IMR-90 (cell line): Measurements from ENCODE around the gene FARP1. TPM values are rescaled to one million over a fixed set of nuclear protein-coding genes. Genes with fewer than 3 reads are reported as not detected.

Experiments used
- ATAC-seq: fragments of 200-7000 bp; cut with Tn5 transposase; 2 replicates; pipeline ENCODE4 v1.9.1; 2020; ENCODE audit warnings: low read depth, mild to moderate bottlenecking, moderate library complexity
- BruUV-seq: library from RNA; stranded (reverse); fragments of 400-500 nt; replicated peaks from 2 replicates; lab custom pipeline; 2021; lab: Mats Ljungman, UMichigan
- CTCF ChIA-PET: fragments of 300-600 bp; formaldehyde crosslinking; extraction: SDS; loops from one replicate; lab custom pipeline; 2021; ENCODE audit warnings: antibody characterized with exemption; lab: Yijun Ruan, JAX
- POLR2A ChIA-PET: fragments of 300-600 bp; sonication (Branson Sonifier 250); formaldehyde crosslinking; loops from one replicate; lab custom pipeline; 2022; ENCODE audit warnings: antibody characterized with exemption; ENCODE audit not compliant: unreplicated experiment; lab: Charles Lee
- DNase-seq: peaks from one replicate; pipeline ENCODE4 v3.0.0; 2013
- H2AFZ ChIP-seq: replicated peaks from 2 replicates; pipeline ENCODE3; 2013; ENCODE audit warnings: low read length, mild to moderate bottlenecking; ENCODE audit not compliant: poor library complexity
- H2AK5ac ChIP-seq: 2 replicates; pipeline ENCODE4 v1.6.1; 2013; ENCODE audit warnings: low read depth, low read length, inconsistent platforms
- H2AK9ac ChIP-seq: replicated peaks from 2 replicates; pipeline ENCODE3; 2013; ENCODE audit warnings: mild to moderate bottlenecking, low read depth, low read length, moderate library complexity; ENCODE audit not compliant: poor library complexity
- H2BK120ac ChIP-seq: 2 replicates; pipeline ENCODE4 v1.6.1; 2013; ENCODE audit warnings: low read depth, low read length, inconsistent platforms
- H2BK15ac ChIP-seq: 3 replicates; pipeline ENCODE4 v1.6.1; 2013; ENCODE audit warnings: low read depth, low read length, inconsistent platforms
- H2BK20ac ChIP-seq: 2 replicates; pipeline ENCODE4 v1.6.1; 2013; ENCODE audit warnings: low read depth, mild to moderate bottlenecking, inconsistent platforms, low read length, moderate library complexity
- H2BK5ac ChIP-seq: 2 replicates; pipeline ENCODE4 v1.6.1; 2013; ENCODE audit warnings: mild to moderate bottlenecking, low read depth, low read length, inconsistent platforms; ENCODE audit not compliant: poor library complexity, severe bottlenecking
- H3K14ac ChIP-seq: replicated peaks from 2 replicates; pipeline ENCODE4 v1.6.1; 2013; ENCODE audit warnings: low read depth, low read length, inconsistent platforms
- H3K18ac ChIP-seq: 2 replicates; pipeline ENCODE4 v1.6.1; 2013; ENCODE audit warnings: low read depth, low read length, control low read depth
- H3K23ac ChIP-seq: 2 replicates; pipeline ENCODE4 v1.6.1; 2013; ENCODE audit warnings: low read depth, low read length, inconsistent platforms
- H3K27ac ChIP-seq: 2 replicates; pipeline ENCODE4 v1.5.1; 2013; ENCODE audit warnings: mild to moderate bottlenecking, control low read depth, low read length; ENCODE audit not compliant: insufficient read depth
- H3K27me3 ChIP-seq: 2 replicates; pipeline ENCODE4 v1.6.1; 2013; ENCODE audit warnings: low read length; ENCODE audit not compliant: control insufficient read depth, insufficient read depth
- H3K36me3 ChIP-seq: 2 replicates; pipeline ENCODE4 v1.6.1; 2013; ENCODE audit warnings: low read length, mixed read lengths; ENCODE audit not compliant: control insufficient read depth, insufficient read depth
- H3K4ac ChIP-seq: 2 replicates; pipeline ENCODE4 v1.6.1; 2013; ENCODE audit warnings: low read depth, low read length, inconsistent platforms
- H3K4me1 ChIP-seq: 2 replicates; pipeline ENCODE4 v1.6.1; 2013; ENCODE audit warnings: low read length, mixed read lengths; ENCODE audit not compliant: control insufficient read depth, insufficient read depth
- H3K4me2 ChIP-seq: 2 replicates; pipeline ENCODE4 v1.6.1; 2013; ENCODE audit warnings: low read depth, mild to moderate bottlenecking, control low read depth, low read length, moderate library complexity
- H3K4me3 ChIP-seq: 2 replicates; pipeline ENCODE4 v1.5.1; 2013; ENCODE audit warnings: low read depth, mild to moderate bottlenecking, control low read depth, low read length, moderate library complexity; ENCODE audit not compliant: insufficient read depth
- H3K56ac ChIP-seq: 2 replicates; pipeline ENCODE4 v1.6.1; 2013; ENCODE audit warnings: low read length, inconsistent platforms; ENCODE audit not compliant: insufficient read depth; ENCODE audit errors: extremely low read depth
- H3K79me1 ChIP-seq, 2 experiments: 2 replicates each; pipeline ENCODE4 v1.6.1; 2013; ENCODE audit warnings: low read length in 2 of 2, inconsistent platforms in 1 of 2, low read depth in 1 of 2
- H3K9ac ChIP-seq: 2 replicates; pipeline ENCODE4 v1.6.1; 2013; ENCODE audit warnings: low read depth, low read length, control low read depth
- H3K9me1 ChIP-seq: 2 replicates; pipeline ENCODE4 v1.6.1; 2013; ENCODE audit warnings: low read length, inconsistent platforms; ENCODE audit not compliant: insufficient read depth
- H3K9me3 ChIP-seq: 2 replicates; pipeline ENCODE4 v1.6.1; 2013; ENCODE audit warnings: low read length; ENCODE audit not compliant: control insufficient read depth, insufficient read depth
- H4K20me1 ChIP-seq: 2 replicates; pipeline ENCODE4 v1.6.1; 2013; ENCODE audit warnings: low read length, inconsistent platforms; ENCODE audit not compliant: insufficient read depth
- H4K5ac ChIP-seq: 2 replicates; pipeline ENCODE4 v1.6.1; 2013; ENCODE audit warnings: mild to moderate bottlenecking, low read depth, low read length, control low read depth
- H4K8ac ChIP-seq, 2 experiments: 2 replicates each; pipeline ENCODE4 v1.6.1; 2013; ENCODE audit warnings: low read depth in 2 of 2, low read length in 2 of 2, control low read depth in 1 of 2, inconsistent platforms in 1 of 2
- H4K91ac ChIP-seq: 2 replicates; pipeline ENCODE4 v1.6.1; 2013; ENCODE audit warnings: low read depth, low read length, inconsistent platforms; ENCODE audit not compliant: insufficient read depth
- BHLHE40 ChIP-seq: fragments of 150-350 bp; IDR thresholded peaks from 2 replicates; pipeline ENCODE4 v1.6.1; 2016; ENCODE audit warnings: mild to moderate bottlenecking, low read depth, low read length
- CEBPB ChIP-seq: IDR thresholded peaks from 2 replicates; pipeline ENCODE4 v1.6.1; 2012; ENCODE audit warnings: low read depth, low read length, improper control_type of control experiment
- WGBS, 2 experiments: methylation state at CpG; one replicate each; pipeline versions ENCODE4 v1.1.5 to v1.1.7; 2013; ENCODE audit warnings: missing lambda C conversion rate in 2 of 2; ENCODE audit not compliant: insufficient read length in 1 of 2; ENCODE audit errors: extremely low coverage in 2 of 2; 5-methylcytosine and 5-hydroxymethylcytosine counted together
- dilution Hi-C: fragments of 300-500 bp; cut with HindIII; formaldehyde crosslinking; loops from one replicate; pipeline ENCODE4 v1.14.3; 2018; ENCODE audit warnings: low sequenced_read_pairs; ENCODE audit not compliant: unreplicated experiment
- in situ Hi-C: fragments of 300-500 bp; cut with MboI; formaldehyde crosslinking; loops from 3 replicates; pipeline ENCODE4 v1.14.3; 2019; ENCODE audit warnings: low sequenced_read_pairs, inconsistent platforms, mixed read lengths
- intact Hi-C: fragments of 100-400 bp; cut with micrococcal nuclease; formaldehyde crosslinking; loops from 2 replicates; pipeline ENCODE4 v1.10.0; 2022
- polyA plus RNA-seq, 3 experiments: library from polyadenylated mRNA; depleted of rRNA; stranded (reverse); fragments of >200 nt; gene quantifications; 2 replicates each; pipeline ENCODE4 v1.2.3, GENCODE V29; 2012; ENCODE audit warnings: low replicate concordance in 1 of 3
- total RNA-seq: library from RNA; depleted of rRNA; stranded (reverse); fragments of >200 nt; gene quantifications from 2 replicates; pipeline ENCODE4 v1.2.3, GENCODE V29; 2012

The FARP1 gene
- total and polyA plus RNA-seq, 2 of the 4 experiments (the other 2 are of a cell fraction): 39.6 to 57.0 TPM

- DNase-seq (no peak), ATAC-seq (no peak)
- Histone ChIP-seq H2BK5ac (no peak overlapping the region), H3K56ac (no peak overlapping the region), H3K18ac (no peak overlapping the region), H4K8ac (no peak overlapping the region), H3K4ac (no peak overlapping the region), H3K9ac (no peak overlapping the region), H4K5ac (no peak overlapping the region), H3K23ac (no peak overlapping the region), H3K27ac (no peak overlapping the region), H3K27me3 (no peaks in the 10 kb centered on the region), H3K9me1 (peaks cover 36% of the 10 kb centered on the region), H3K9me3 (no peaks in the 10 kb centered on the region), H2BK20ac (no peak overlapping the region), H3K4me1 (peaks cover 17% of the 10 kb centered on the region), H2AFZ (no peak overlapping the region), H2AK9ac (no peak overlapping the region), H2BK120ac (no peak overlapping the region), H4K20me1 (peaks cover 22% of the 10 kb centered on the region; the same call in 1 of the 2 replicates), H3K79me1 (peaks cover 42 to 82% of the 10 kb centered on the region in 2 experiments), H3K36me3 (peaks cover 4% of the 10 kb centered on the region; the same call in 1 of the 2 replicates), H2BK15ac (no peak overlapping the region), H3K4me3 (no peak overlapping the region), H2AK5ac (no peak overlapping the region), H3K4me2 (no peak overlapping the region), H4K91ac (no peak overlapping the region), H3K14ac (no peak overlapping the region)
- dilution Hi-C loops (no loop called here), intact Hi-C loops (loop anchor here (10.0 kb wide), 1 partner anchor 107 kb away; the partner anchor contains the start of gene FARP1), in situ Hi-C loops (no loop called here)
- TF ChIP-seq BHLHE40 (no peak), CEBPB (peak; percentile 81)
- CTCF ChIA-PET: no interaction called here
- POLR2A ChIA-PET: no interaction called here
- BruUV-seq: no TSS peak
- WGBS, 2 experiments: no CpG with 5 or more reads among the region's 7 CpGs
Measured at GRCh38 chr13:98251708-98252107, 108.8 kb downstream of the FARP1 start.
